K562 (cell line): ENCODE results near the gene PTPRM. TPM values are rescaled to one million over a fixed set of nuclear protein-coding genes. Genes with fewer than 3 reads are reported as not detected.

ENCODE experiments used
- ATF1 ChIP-seq, 2 experiments: fragments of 450-650 bp in 1 of 2; IDR thresholded peaks; 2 replicates each; pipeline ENCODE4 v1.6.1; 2016; ENCODE audit warnings: missing compliant biosample characterization in 1 of 2, missing genetic modification characterization in 1 of 2
- MTA3 ChIP-seq: fragments of 450-650 bp; formaldehyde crosslinking; IDR thresholded peaks from 2 replicates; pipeline ENCODE4 v1.6.1; 2017; ENCODE audit warnings: mild to moderate bottlenecking, borderline replicate concordance
- NONO ChIP-seq, 2 experiments: fragments of 200-400 bp in 1 of 2; fragments of 450-650 bp in 1 of 2; formaldehyde crosslinking in 1 of 2; IDR thresholded peaks; 2 replicates each; pipeline ENCODE4 v1.6.1; 2017; ENCODE audit warnings: low read depth in 2 of 2, mild to moderate bottlenecking in 2 of 2, moderate library complexity in 2 of 2, low read length in 1 of 2
- PHF20 ChIP-seq: fragments of 450-650 bp; IDR thresholded peaks from 2 replicates; pipeline ENCODE4 v1.6.1; 2018; ENCODE audit not compliant: partially characterized antibody
- PHF8 ChIP-seq: fragments of 200-600 bp; sonication (generic); IDR thresholded peaks from 2 replicates; pipeline ENCODE4 v1.6.1; 2012; ENCODE audit warnings: mixed run types, mild to moderate bottlenecking, inconsistent platforms, low read length, moderate library complexity, borderline replicate concordance
- POLR2G ChIP-seq: fragments of 200-400 bp; formaldehyde crosslinking; IDR thresholded peaks from 2 replicates; pipeline ENCODE4 v1.6.1; 2017; ENCODE audit warnings: low read depth, mild to moderate bottlenecking, antibody characterized with exemption, low read length, moderate library complexity
- RAD21 ChIP-seq, 2 experiments: fragments of 250-450 bp in 1 of 2; fragments of 450-650 bp in 1 of 2; sonication (Bioruptor Pico) in 1 of 2; formaldehyde crosslinking in 1 of 2; IDR thresholded peaks in 1 of 2; conservative IDR thresholded peaks in 1 of 2; 2 replicates each; pipeline versions ENCODE4 v1.4.0 to v1.8.0; 2020 to 2022; ENCODE audit warnings: mild to moderate bottlenecking in 2 of 2, moderate library complexity in 1 of 2
- SMAD4 ChIP-seq: fragments of 250-450 bp; sonication (Bioruptor Pico); conservative IDR thresholded peaks from 2 replicates; pipeline ENCODE4 v1.8.0; 2021; ENCODE audit warnings: inconsistent platforms, mild to moderate bottlenecking, moderate library complexity
- SMC3 ChIP-seq: conservative IDR thresholded peaks from 2 replicates; pipeline ENCODE4 v1.6.1; 2011; ENCODE audit warnings: low read depth, low read length, improper control_type of control experiment; ENCODE audit not compliant: insufficient read depth
- TEAD2 ChIP-seq: fragments of 450-650 bp; IDR thresholded peaks from 2 replicates; pipeline ENCODE4 v1.6.1; 2016; ENCODE audit warnings: missing genetic modification characterization, control low read depth, missing compliant biosample characterization
- VEZF1 ChIP-seq: fragments of 200-800 bp; sonication (Bioruptor generic); IDR thresholded peaks from 2 replicates; pipeline ENCODE4 v1.6.1; 2017; ENCODE audit warnings: missing genetic modification characterization, missing compliant biosample characterization
- XRCC4 ChIP-seq: IDR thresholded peaks from one replicate; pipeline ENCODE4 v1.6.1; 2011; ENCODE audit not compliant: insufficient read depth, insufficient read length; ENCODE audit errors: extremely low read depth
- YY1 ChIP-seq, 3 experiments: IDR thresholded peaks; 2 replicates each; pipeline ENCODE4 v1.6.1; 2011; ENCODE audit warnings: low read length in 2 of 3, mild to moderate bottlenecking in 2 of 3, moderate library complexity in 2 of 3, borderline replicate concordance in 1 of 3, control low read depth in 1 of 3, low read depth in 1 of 3; ENCODE audit not compliant: insufficient read depth in 3 of 3, insufficient replicate concordance in 2 of 3, control insufficient read depth in 1 of 3, insufficient read length in 1 of 3; ENCODE audit errors: extremely low read depth in 1 of 3
- polyA plus RNA-seq, 8 experiments: library from polyadenylated mRNA; depleted of rRNA in 4 of 8; stranded (reverse) in 5 of 8; unstranded in 3 of 8; fragments of >200 nt; fragmentation: Nextera tagmentation in 2 of 8; fragmentation: Illumina TruSeq in 1 of 8; extraction: Ambion mirVana in 2 of 8; extraction: Trizol in 1 of 8; gene quantifications; 2 replicates each; pipeline versions ENCODE4 v1.2.1 to v1.2.3, GENCODE V29; 2011 to 2014; ENCODE audit warnings: inconsistent platforms in 1 of 8, missing spikeins in 1 of 8
- total RNA-seq, 7 experiments: library from RNA; depleted of rRNA in 6 of 7; stranded (reverse); fragments of >200 nt in 6 of 7; fragmentation: Illumina TruSeq in 2 of 7; extraction: Trizol in 2 of 7; gene quantifications; 2 replicates each; pipeline versions ENCODE4 v1.2.1 to v1.2.3, GENCODE V29; 2011 to 2021; ENCODE audit warnings: low replicate concordance in 1 of 7
- TF ChIP-seq, protein P1 (sequence below): fragments of 250-450 bp; sonication (Bioruptor Pico); IDR thresholded peaks from 2 replicates; pipeline ENCODE4 v1.4.0; 2020; ENCODE audit warnings: mild to moderate bottlenecking
- TF ChIP-seq, protein P2 (sequence below): sonication (generic); formaldehyde crosslinking; IDR thresholded peaks from 2 replicates; pipeline ENCODE4 v1.8.1; 2022; ENCODE audit warnings: missing genetic modification reagents
- TF ChIP-seq, protein P3 (sequence below): fragments of 450-650 bp; formaldehyde crosslinking; IDR thresholded peaks from 2 replicates; pipeline ENCODE4 v1.4.0; 2020; ENCODE audit warnings: mild to moderate bottlenecking, moderate library complexity

Gene PTPRM
- total and polyA plus RNA-seq, 9 of the 15 experiments (the other 6 are each of a cell fraction or from before 2014, with no cell fraction given) = 0.03 to 0.16 (median 0.08) TPM; not detected in 3

DNA sequence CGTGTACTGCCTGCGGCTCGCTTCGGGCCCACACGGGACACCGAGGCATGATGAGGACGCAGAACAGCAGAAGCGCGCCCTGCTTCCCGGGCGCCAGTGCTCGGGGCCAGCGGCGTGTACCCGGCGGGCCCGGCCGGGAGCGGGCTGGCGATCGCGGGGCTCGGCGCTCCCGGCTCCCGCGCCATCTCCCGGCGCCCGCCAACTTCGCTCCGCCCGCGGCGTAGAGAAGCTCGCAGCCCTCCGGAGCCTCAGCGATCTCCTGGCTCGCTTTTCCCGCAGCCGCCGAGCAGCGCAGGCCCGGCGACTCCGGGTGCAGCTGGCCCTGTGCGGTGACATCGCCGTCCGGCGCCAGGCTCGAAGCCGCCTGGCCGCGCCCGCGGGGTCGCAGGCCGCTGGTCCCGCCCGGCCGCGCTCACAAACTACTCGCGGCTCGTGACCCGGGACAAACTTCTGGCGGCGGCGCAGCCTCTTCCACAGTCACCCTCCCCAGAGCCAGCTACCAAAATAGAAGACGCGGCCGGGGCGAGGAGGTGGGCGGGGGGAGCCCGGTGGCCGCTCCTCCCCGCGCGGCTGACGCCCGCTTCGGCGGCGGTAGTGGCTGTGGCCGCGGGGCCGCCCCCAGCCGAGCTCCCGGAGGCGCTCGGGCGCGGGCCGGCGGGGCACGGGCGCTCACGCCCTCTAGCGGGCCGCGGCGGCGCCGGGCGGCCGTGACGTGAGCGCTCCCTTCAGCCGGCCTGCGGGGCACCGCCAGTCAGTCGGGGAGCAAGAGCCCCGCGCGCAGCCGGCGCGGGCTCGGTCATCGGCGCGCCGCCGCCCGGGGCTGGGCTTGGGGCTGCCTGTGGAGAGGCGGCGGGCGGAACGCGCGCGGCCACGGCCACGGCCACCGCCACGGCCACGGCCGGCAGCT lies at the start of gene PTPRM (continued):
- TF ChIP-seq, protein P1, sequence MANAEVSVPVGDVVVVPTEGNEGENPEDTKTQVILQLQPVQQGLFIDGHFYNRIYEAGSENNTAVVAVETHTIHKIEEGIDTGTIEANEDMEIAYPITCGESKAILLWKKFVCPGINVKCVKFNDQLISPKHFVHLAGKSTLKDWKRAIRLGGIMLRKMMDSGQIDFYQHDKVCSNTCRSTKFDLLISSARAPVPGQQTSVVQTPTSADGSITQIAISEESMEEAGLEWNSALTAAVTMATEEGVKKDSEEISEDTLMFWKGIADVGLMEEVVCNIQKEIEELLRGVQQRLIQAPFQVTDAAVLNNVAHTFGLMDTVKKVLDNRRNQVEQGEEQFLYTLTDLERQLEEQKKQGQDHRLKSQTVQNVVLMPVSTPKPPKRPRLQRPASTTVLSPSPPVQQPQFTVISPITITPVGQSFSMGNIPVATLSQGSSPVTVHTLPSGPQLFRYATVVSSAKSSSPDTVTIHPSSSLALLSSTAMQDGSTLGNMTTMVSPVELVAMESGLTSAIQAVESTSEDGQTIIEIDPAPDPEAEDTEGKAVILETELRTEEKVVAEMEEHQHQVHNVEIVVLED = peak; percentile 53
- TF ChIP-seq XRCC4 (no peak), NONO (IDR thresholded peaks at IDR 0.05; ENCODE audit: low read depth in 2 of 2, low read length in 1 of 2) (0 out of 4 replicates have a peak, but pooled peaks of 1 of the 2 experiments have one; percentile 18), TEAD2 (tag) (no peak), MTA3 (peak; percentile 51), SMAD4 (CRISPR knock-in tag) (peak; percentile 95), RAD21 (CRISPR knock-in tag; conservative IDR thresholded peaks at IDR 0.05 in 1 of 2, IDR thresholded peaks at IDR 0.05 in 1 of 2) (peak in 1 of 2 experiments; percentile 61; a peak in 2 of 4 replicates), VEZF1 (CRISPR knock-in tag) (peak; percentile 60; the same call in 1 of the 2 replicates), POLR2G (peak; percentile 73), SMC3 (peak; percentile 42; the same call in 1 of the 2 replicates), YY1 (IDR thresholded peaks at IDR 0.05; ENCODE audit: borderline replicate concordance in 1 of 3, control insufficient read depth in 1 of 3, extremely low read depth in 1 of 3, insufficient read depth in 3 of 3, insufficient read length in 1 of 3, insufficient replicate concordance in 2 of 3, low read depth in 1 of 3, low read length in 2 of 3) (peak in 1 of 3 experiments; percentile 26), ATF1 (CRISPR knock-in tag; IDR thresholded peaks at IDR 0.05) (no peak), ATF1 (tag; IDR thresholded peaks at IDR 0.05) (peak; percentile 57), PHF8 (peak; percentile 61; the same call in 1 of the 2 replicates), PHF20 (no peak)
- TF ChIP-seq, protein P2, sequence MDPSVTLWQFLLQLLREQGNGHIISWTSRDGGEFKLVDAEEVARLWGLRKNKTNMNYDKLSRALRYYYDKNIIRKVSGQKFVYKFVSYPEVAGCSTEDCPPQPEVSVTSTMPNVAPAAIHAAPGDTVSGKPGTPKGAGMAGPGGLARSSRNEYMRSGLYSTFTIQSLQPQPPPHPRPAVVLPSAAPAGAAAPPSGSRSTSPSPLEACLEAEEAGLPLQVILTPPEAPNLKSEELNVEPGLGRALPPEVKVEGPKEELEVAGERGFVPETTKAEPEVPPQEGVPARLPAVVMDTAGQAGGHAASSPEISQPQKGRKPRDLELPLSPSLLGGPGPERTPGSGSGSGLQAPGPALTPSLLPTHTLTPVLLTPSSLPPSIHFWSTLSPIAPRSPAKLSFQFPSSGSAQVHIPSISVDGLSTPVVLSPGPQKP = no peak
- TF ChIP-seq, protein P3, sequence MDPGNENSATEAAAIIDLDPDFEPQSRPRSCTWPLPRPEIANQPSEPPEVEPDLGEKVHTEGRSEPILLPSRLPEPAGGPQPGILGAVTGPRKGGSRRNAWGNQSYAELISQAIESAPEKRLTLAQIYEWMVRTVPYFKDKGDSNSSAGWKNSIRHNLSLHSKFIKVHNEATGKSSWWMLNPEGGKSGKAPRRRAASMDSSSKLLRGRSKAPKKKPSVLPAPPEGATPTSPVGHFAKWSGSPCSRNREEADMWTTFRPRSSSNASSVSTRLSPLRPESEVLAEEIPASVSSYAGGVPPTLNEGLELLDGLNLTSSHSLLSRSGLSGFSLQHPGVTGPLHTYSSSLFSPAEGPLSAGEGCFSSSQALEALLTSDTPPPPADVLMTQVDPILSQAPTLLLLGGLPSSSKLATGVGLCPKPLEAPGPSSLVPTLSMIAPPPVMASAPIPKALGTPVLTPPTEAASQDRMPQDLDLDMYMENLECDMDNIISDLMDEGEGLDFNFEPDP = no peak
